Testis (tissue), 3 donors: ENCODE measurements around the gene EHF. TPM values are rescaled to one million over a fixed set of nuclear protein-coding genes. Genes with fewer than 3 reads are reported as not detected.

Experiments
- DNase-seq: peaks from one replicate; pipeline ENCODE4 v3.0.0-alpha.2; 2019
- H3K27ac ChIP-seq, 2 donors: fragments of 200-600 bp; sonication (generic); one replicate each; pipeline ENCODE4 v1.5.1; 2019
- H3K27me3 ChIP-seq: fragments of 200-600 bp; sonication (generic); one replicate; pipeline ENCODE4 v1.5.1; 2019
- H3K36me3 ChIP-seq: fragments of 200-600 bp; sonication (generic); one replicate; pipeline ENCODE4 v1.5.1; 2017; ENCODE audit warnings: low read depth; ENCODE audit errors: missing control alignments
- H3K4me1 ChIP-seq: fragments of 200-600 bp; sonication (generic); one replicate; pipeline ENCODE4 v1.5.1; 2019
- H3K4me3 ChIP-seq, 2 donors: fragments of 200-600 bp; sonication (generic); one replicate each; pipeline ENCODE4 v1.5.1; 2017 to 2019
- H3K9me3 ChIP-seq: fragments of 200-600 bp; sonication (generic); one replicate; pipeline ENCODE4 v1.5.1; 2017
- CTCF ChIP-seq, 3 experiments: fragments of 450-650 bp in 2 of 3; fragments of 200-600 bp in 1 of 3; sonication (generic) in 1 of 3; IDR thresholded peaks; one replicate each; pipeline ENCODE4 v1.5.1; 2016 to 2019; ENCODE audit warnings: antibody characterized with exemption in 3 of 3, mild to moderate bottlenecking in 2 of 3, moderate library complexity in 1 of 3
- POLR2A ChIP-seq: fragments of 450-650 bp; IDR thresholded peaks from one replicate; pipeline ENCODE4 v1.6.1; 2017; ENCODE audit warnings: antibody characterized with exemption, mild to moderate bottlenecking, moderate library complexity
- WGBS, 2 donors: methylation state at CpG; one replicate each; pipeline ENCODE4 v1.1.5; 2018; 5-methylcytosine and 5-hydroxymethylcytosine counted together
- intact Hi-C: fragments of 100-400 bp; cut with DNase I; formaldehyde crosslinking; loops from one replicate; pipeline ENCODE4 v1.15.1; 2023; ENCODE audit warnings: low total_unique reads
- polyA plus RNA-seq: library from polyadenylated mRNA; stranded (reverse); fragments of 350-450 nt; fragmentation: Illumina TruSeq; extraction: RNeasy Lipid Tissue Mini Kit (QIAGEN cat#74804); gene quantifications from one replicate; pipeline ENCODE4 v1.2.3, GENCODE V29; 2014; ENCODE audit warnings: low read depth, low replicate concordance; ENCODE audit not compliant: insufficient read depth
- total RNA-seq, 2 donors: library from RNA; depleted of rRNA; stranded (reverse); fragments of >200 nt; gene quantifications; one replicate each; pipeline ENCODE4 v1.2.3, GENCODE V29; 2016

Gene EHF
- total and polyA plus RNA-seq, 3 donors from 2014 or later = 0.24 to 3.5 (median 1.1) TPM

- H3K27me3 ChIP-seq = no peaks in the 10 kb centered on the region
- H3K4me1 ChIP-seq = no peaks in the 10 kb centered on the region
- H3K4me3 ChIP-seq = no peak overlapping the region
- H3K27ac ChIP-seq = no peak overlapping the region
- H3K36me3 ChIP-seq = no peaks in the 10 kb centered on the region
- intact Hi-C loops = no loop called here
- H3K9me3 ChIP-seq = no peaks in the 10 kb centered on the region
- TF ChIP-seq POLR2A = no peak
- DNase-seq = no peak
Observed at GRCh38 chr11:34633640-34633989, 12.7 kb downstream of the EHF start.

GRCh38 chr11:34633990-34634693 lies 13.2 kb downstream of the EHF start:
- TF ChIP-seq POLR2A (no peak), CTCF (IDR thresholded peaks at IDR 0.05) (no peak)
- DNase-seq = no peak
- no peaks in the 10 kb centered on the region for H3K9me3 ChIP-seq
- no peak overlapping the region for H3K27ac ChIP-seq
- H3K4me1 ChIP-seq = no peaks in the 10 kb centered on the region
- no peaks in the 10 kb centered on the region for H3K36me3 ChIP-seq
- H3K4me3 ChIP-seq = no peak overlapping the region
- H3K27me3 ChIP-seq = no peaks in the 10 kb centered on the region
- intact Hi-C loops = no loop called here
- 64 to 72% methylated on average over 5 of the region's 5 CpGs for WGBS, 2 donors

GRCh38 chr11:34634694-34635062 lies 13.8 kb downstream of the EHF start:
- H3K27ac ChIP-seq = no peak overlapping the region
- no peak overlapping the region for H3K4me3 ChIP-seq
- no peaks in the 10 kb centered on the region for H3K27me3 ChIP-seq
- intact Hi-C loops = no loop called here
- TF ChIP-seq CTCF (IDR thresholded peaks at IDR 0.05) (no peak), POLR2A (no peak)
- H3K36me3 ChIP-seq = no peaks in the 10 kb centered on the region
- H3K9me3 ChIP-seq = no peaks in the 10 kb centered on the region
- WGBS, 2 donors = 67 to 85% methylated on average over 2 of the region's 2 CpGs
- no peaks in the 10 kb centered on the region for H3K4me1 ChIP-seq
- no peak for DNase-seq

GRCh38 chr11:34636127-34636526 lies 15.2 kb downstream of the EHF start:
- TF ChIP-seq POLR2A (no peak), CTCF (IDR thresholded peaks at IDR 0.05) (no peak)
- Histone ChIP-seq H3K9me3 (no peaks in the 10 kb centered on the region), H3K4me3 (no peak overlapping the region), H3K36me3 (no peaks in the 10 kb centered on the region), H3K4me1 (no peaks in the 10 kb centered on the region), H3K27me3 (no peaks in the 10 kb centered on the region), H3K27ac (no peak overlapping the region)
- intact Hi-C loops = no loop called here
- 93 to 100% methylated on average over 1 of the region's 1 CpG for WGBS, 2 donors
- no peak for DNase-seq

- TF ChIP-seq CTCF (IDR thresholded peaks at IDR 0.05) (no peak), POLR2A (no peak)
- Histone ChIP-seq H3K27ac (no peak overlapping the region), H3K9me3 (no peaks in the 10 kb centered on the region), H3K4me3 (no peak overlapping the region), H3K4me1 (no peaks in the 10 kb centered on the region), H3K36me3 (no peaks in the 10 kb centered on the region), H3K27me3 (no peaks in the 10 kb centered on the region)
- intact Hi-C loops = no loop called here
- no peak for DNase-seq
- WGBS, 2 donors = 95% methylated on average over 3 to 5 of the region's 5 CpGs
Observed at GRCh38 chr11:34637303-34637702, 16.4 kb downstream of the EHF start.
